Measurements from ENCODE around the gene NFX1.
"Not testable (repeated sequence)": the region's sequence is repeated elsewhere in the genome, so short reads cannot be mapped to it uniquely, and the experiment has no call there.

NFX1 gene

GRCh38 chr9:33366979-33367480 is 76.7 kb downstream of the NFX1 start:
- no peak for DNase-seq

GRCh38 chr9:33372900-33373299 is 82.6 kb downstream of the NFX1 start:
- DNase-seq: no peak

- no peak for DNase-seq
These were observed 83.9 kb downstream of the NFX1 start for GRCh38 chr9:33374190-33374589.

- peak; percentile 57 for DNase-seq
These were observed 84.4 kb downstream of the NFX1 start for GRCh38 chr9:33374634-33375237.

GRCh38 chr9:33375238-33375840 is 85.0 kb downstream of the NFX1 start:
- no peak for DNase-seq

GRCh38 chr9:33375841-33376321 is 85.6 kb downstream of the NFX1 start:
- DNase-seq: no peak

GRCh38 chr9:33377089-33377715 is 86.9 kb downstream of the NFX1 start:
- DNase-seq: no peak

- DNase-seq: no peak
These were observed 87.9 kb downstream of the NFX1 start for GRCh38 chr9:33378121-33378795.

- DNase-seq: no peak
These were observed 89.5 kb downstream of the NFX1 start for GRCh38 chr9:33379666-33380389.

GRCh38 chr9:33380390-33381094 is 90.2 kb downstream of the NFX1 start:
- no peak for DNase-seq

GRCh38 chr9:33381231-33381791 is 91.0 kb downstream of the NFX1 start:
- DNase-seq: no peak

- DNase-seq: not testable (repeated sequence)
These were observed 92.1 kb downstream of the NFX1 start for GRCh38 chr9:33382397-33382796.

- DNase-seq: not testable (repeated sequence)
These were observed 93.1 kb downstream of the NFX1 start for GRCh38 chr9:33383396-33383795.

- not testable (repeated sequence) for DNase-seq
These were observed 95.2 kb downstream of the NFX1 start for GRCh38 chr9:33385536-33385935.

- DNase-seq: not testable (repeated sequence)
These were observed 95.8 kb downstream of the NFX1 start for GRCh38 chr9:33385979-33386640.

GRCh38 chr9:33386641-33386996 is 96.3 kb downstream of the NFX1 start:
- not testable (repeated sequence) for DNase-seq

GRCh38 chr9:33386998-33387397 is 96.7 kb downstream of the NFX1 start:
- not testable (repeated sequence) for DNase-seq

GRCh38 chr9:33388110-33388994 is 98.0 kb downstream of the NFX1 start:
- DNase-seq: no peak

- not testable (repeated sequence) for DNase-seq
These were observed 100.9 kb downstream of the NFX1 start for GRCh38 chr9:33391111-33391771.

GRCh38 chr9:33392591-33393021 is 102.3 kb downstream of the NFX1 start:
- DNase-seq: not testable (repeated sequence)
